ENCODE results near the gene CLIC3. TPM values are rescaled to one million over a fixed set of nuclear protein-coding genes. Genes with fewer than 3 reads are reported as not detected.

Gene CLIC3
- total and polyA plus RNA-seq, 2 donors (not counting 1 experiment from before 2014, with no cell fraction given): 1.1 to 1.9 TPM

DNA sequence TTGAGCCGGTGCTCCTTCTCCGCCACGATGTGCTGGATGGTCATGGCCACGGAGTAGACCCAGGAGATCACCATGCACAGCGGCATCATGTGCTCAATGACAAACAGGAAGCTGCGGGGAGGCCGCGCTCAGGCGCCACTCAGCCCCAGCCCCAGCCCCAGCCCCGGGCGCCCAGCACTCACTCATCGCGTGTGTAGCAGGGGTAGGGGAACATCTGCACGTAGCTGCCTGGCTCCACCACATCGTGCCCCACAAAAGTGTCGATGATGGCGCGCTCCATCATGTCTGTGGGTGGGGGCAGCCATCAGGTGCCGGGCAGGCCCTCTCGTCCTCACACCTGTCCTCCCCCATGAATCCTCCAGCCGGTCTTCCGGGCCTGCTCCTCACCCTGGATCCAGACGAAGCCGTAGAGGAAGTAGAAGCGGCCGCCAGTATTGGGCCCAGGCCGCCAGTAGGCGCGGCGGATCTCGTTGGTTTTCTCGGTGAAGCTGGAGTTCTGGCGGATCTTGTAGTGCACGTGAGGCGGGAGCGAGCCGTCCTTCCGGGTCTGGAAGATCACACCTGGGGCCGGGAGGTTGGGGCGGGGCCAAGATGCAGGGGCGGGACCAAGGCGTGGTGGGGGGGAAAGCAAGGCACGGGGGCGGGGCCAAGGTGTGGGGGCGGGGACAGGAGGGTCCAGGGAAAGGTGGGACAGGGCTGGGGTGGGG lies 21.6 kb upstream of the CLIC3 start:
- intact Hi-C loops (cut with micrococcal nuclease): no loop called here
- CTCF ChIA-PET: interaction anchor here (1.6 kb wide), 1 partner anchor 11 kb away, joined by 5 read pairs; no protein-coding TSS in a partner anchor
- 96% methylated on average over 36 of the region's 45 CpGs for WGBS (ENCODE audit: insufficient coverage)

DNA sequence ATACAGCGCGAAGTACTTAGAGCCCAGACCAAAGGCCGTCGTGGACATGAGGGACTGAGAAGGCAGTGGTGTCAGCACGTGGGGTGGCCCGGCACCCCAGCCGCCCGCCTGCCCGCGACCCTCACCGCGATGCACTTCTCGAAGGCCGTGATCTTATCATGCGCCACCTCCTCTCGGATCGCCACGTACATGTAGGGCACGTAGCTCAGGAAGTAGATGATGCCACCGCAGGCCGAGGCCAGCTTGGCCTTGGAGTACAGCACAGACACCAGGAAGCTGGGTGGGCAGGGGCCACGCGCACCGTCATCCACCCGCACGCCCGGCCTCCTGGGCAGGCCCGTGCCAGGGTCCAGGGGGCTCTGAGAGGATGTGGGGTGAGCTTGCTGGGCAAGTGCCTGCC lies 20.7 kb upstream of the CLIC3 start:
- peaks cover 0 to 5% of the 10 kb centered on the region in 2 experiments for H3K36me3 ChIP-seq (replicated peaks in 1 of 2; ENCODE audit: control extremely low read depth in 1 of 2, control insufficient read depth in 1 of 2, extremely low read depth in 1 of 2, insufficient read depth in 2 of 2, low read length in 1 of 2)
- no peak overlapping the region for H3K4me3 ChIP-seq (ENCODE audit: control extremely low read depth in 1 of 5, extremely low read depth in 1 of 5, insufficient read depth in 1 of 5, low read depth in 2 of 5, low read length in 4 of 5)
- H3K27me3 Mint-ChIP-seq: no peaks in the 10 kb centered on the region
- CTCF ChIA-PET: interaction anchor here (0.7 to 1.6 kb wide), 2 partner anchors 12 to 18 kb away, joined by 3 to 5 read pairs; no protein-coding TSS in a partner anchor
- H3K4me3 Mint-ChIP-seq: no peak overlapping the region
- H4K20me1 ChIP-seq (ENCODE audit: control insufficient read depth, insufficient read depth, low read length, poor library complexity, severe bottlenecking): no peaks in the 10 kb centered on the region
- no peaks in the 10 kb centered on the region for H3K4me1 Mint-ChIP-seq
- peaks cover 0 to 5% (median 0%) of the 10 kb centered on the region in 3 donors for H3K9me3 ChIP-seq (ENCODE audit: control extremely low read depth in 1 of 3, control insufficient read depth in 2 of 3, insufficient read depth in 1 of 3, low read length in 2 of 3)
- H3K9ac ChIP-seq (ENCODE audit: low read length): no peak overlapping the region
- intact Hi-C loops (cut with micrococcal nuclease): no loop called here
- H2AFZ ChIP-seq (ENCODE audit: insufficient read depth, low read depth, low read length, poor library complexity, severe bottlenecking): no peak overlapping the region
- no peak overlapping the region for H3K27ac Mint-ChIP-seq
- no peak overlapping the region for H3K27ac ChIP-seq (ENCODE audit: low read length in 2 of 2)
- H3K4me1 ChIP-seq (ENCODE audit: control insufficient read depth in 2 of 2, insufficient read depth in 2 of 2, low read length in 2 of 2): no peaks in the 10 kb centered on the region
- ATAC-seq (ENCODE audit: low read depth): no peak
- TF ChIP-seq EZH2 (IDR thresholded peaks at IDR 0.05; ENCODE audit: borderline replicate concordance, insufficient read depth, low read depth, low read length, poor library complexity, severe bottlenecking): no peak
- TF ChIP-seq, protein P1, sequence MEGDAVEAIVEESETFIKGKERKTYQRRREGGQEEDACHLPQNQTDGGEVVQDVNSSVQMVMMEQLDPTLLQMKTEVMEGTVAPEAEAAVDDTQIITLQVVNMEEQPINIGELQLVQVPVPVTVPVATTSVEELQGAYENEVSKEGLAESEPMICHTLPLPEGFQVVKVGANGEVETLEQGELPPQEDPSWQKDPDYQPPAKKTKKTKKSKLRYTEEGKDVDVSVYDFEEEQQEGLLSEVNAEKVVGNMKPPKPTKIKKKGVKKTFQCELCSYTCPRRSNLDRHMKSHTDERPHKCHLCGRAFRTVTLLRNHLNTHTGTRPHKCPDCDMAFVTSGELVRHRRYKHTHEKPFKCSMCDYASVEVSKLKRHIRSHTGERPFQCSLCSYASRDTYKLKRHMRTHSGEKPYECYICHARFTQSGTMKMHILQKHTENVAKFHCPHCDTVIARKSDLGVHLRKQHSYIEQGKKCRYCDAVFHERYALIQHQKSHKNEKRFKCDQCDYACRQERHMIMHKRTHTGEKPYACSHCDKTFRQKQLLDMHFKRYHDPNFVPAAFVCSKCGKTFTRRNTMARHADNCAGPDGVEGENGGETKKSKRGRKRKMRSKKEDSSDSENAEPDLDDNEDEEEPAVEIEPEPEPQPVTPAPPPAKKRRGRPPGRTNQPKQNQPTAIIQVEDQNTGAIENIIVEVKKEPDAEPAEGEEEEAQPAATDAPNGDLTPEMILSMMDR (IDR thresholded peaks at IDR 0.05): no peak
- POLR2A ChIA-PET: interaction anchor here (0.7 kb wide), 1 partner anchor 16 kb away, joined by 4 read pairs; no protein-coding TSS in a partner anchor
- H3K79me2 ChIP-seq (ENCODE audit: control insufficient read depth, insufficient read depth, low read length): no peaks in the 10 kb centered on the region
- no peak overlapping the region for H3K4me2 ChIP-seq (replicated peaks; ENCODE audit: low read depth, low read length, poor library complexity, severe bottlenecking)
- no peak for DNase-seq
- WGBS (ENCODE audit: insufficient coverage): 98% methylated on average over 28 of the region's 28 CpGs
- no peaks in the 10 kb centered on the region for H3K9me3 Mint-ChIP-seq (ENCODE audit: insufficient read depth)
- no peaks in the 10 kb centered on the region for H3K27me3 ChIP-seq (replicated peaks in 1 of 4; ENCODE audit: control extremely low read depth in 1 of 4, control insufficient read depth in 3 of 4, insufficient read depth in 4 of 4, low read length in 3 of 4)

More for the DNA sequence above, 21.6 kb upstream of the CLIC3 start:
- H3K4me3 ChIP-seq (ENCODE audit: control extremely low read depth in 1 of 5, extremely low read depth in 1 of 5, insufficient read depth in 1 of 5, low read depth in 2 of 5, low read length in 4 of 5): no peak overlapping the region
- H3K79me2 ChIP-seq (ENCODE audit: control insufficient read depth, insufficient read depth, low read length): no peaks in the 10 kb centered on the region
- H3K4me3 Mint-ChIP-seq: no peak overlapping the region
- DNase-seq (no peak), ATAC-seq (ENCODE audit: low read depth) (no peak)
- H3K9ac ChIP-seq (ENCODE audit: low read length): no peak overlapping the region
- no peaks in the 10 kb centered on the region for H3K9me3 Mint-ChIP-seq (ENCODE audit: insufficient read depth)
- H3K27me3 ChIP-seq (replicated peaks in 1 of 4; ENCODE audit: control extremely low read depth in 1 of 4, control insufficient read depth in 3 of 4, insufficient read depth in 4 of 4, low read length in 3 of 4): no peaks in the 10 kb centered on the region
- H3K4me1 ChIP-seq (ENCODE audit: control insufficient read depth in 2 of 2, insufficient read depth in 2 of 2, low read length in 2 of 2): no peaks in the 10 kb centered on the region
- H3K9me3 ChIP-seq (ENCODE audit: control extremely low read depth in 1 of 3, control insufficient read depth in 2 of 3, insufficient read depth in 1 of 3, low read length in 2 of 3): peaks cover 0 to 9% (median 0%) of the 10 kb centered on the region in 3 donors
- H3K27me3 Mint-ChIP-seq: no peaks in the 10 kb centered on the region
- no peak overlapping the region for H3K4me2 ChIP-seq (replicated peaks; ENCODE audit: low read depth, low read length, poor library complexity, severe bottlenecking)
- no peak overlapping the region for H3K27ac Mint-ChIP-seq
- POLR2A ChIA-PET: interaction anchor here (0.6 to 0.7 kb wide), 2 partner anchors 27 to 342 kb away, joined by 4 to 5 read pairs; no protein-coding TSS in a partner anchor
- H3K4me1 Mint-ChIP-seq: no peaks in the 10 kb centered on the region
- TF ChIP-seq EZH2 (IDR thresholded peaks at IDR 0.05; ENCODE audit: borderline replicate concordance, insufficient read depth, low read depth, low read length, poor library complexity, severe bottlenecking): no peak
- TF ChIP-seq, protein P1 (IDR thresholded peaks at IDR 0.05): no peak
- no peak overlapping the region for H2AFZ ChIP-seq (ENCODE audit: insufficient read depth, low read depth, low read length, poor library complexity, severe bottlenecking)
- H4K20me1 ChIP-seq (ENCODE audit: control insufficient read depth, insufficient read depth, low read length, poor library complexity, severe bottlenecking): no peaks in the 10 kb centered on the region
- no peak overlapping the region for H3K27ac ChIP-seq (ENCODE audit: low read length in 2 of 2)
- H3K36me3 ChIP-seq (replicated peaks in 1 of 2; ENCODE audit: control extremely low read depth in 1 of 2, control insufficient read depth in 1 of 2, extremely low read depth in 1 of 2, insufficient read depth in 2 of 2, low read length in 1 of 2): peaks cover 0 to 5% of the 10 kb centered on the region in 2 experiments

Data from B cell (primary cell).